ENCODE measurements around the gene NPPC.

NPPC gene

GRCh38 chr2:231934441-231935206 is 8.4 kb upstream of the NPPC start:
- TF ChIP-seq CTCF (IDR thresholded peaks at IDR 0.05; ENCODE audit: low read depth, low read length, missing control alignments), result no peak
- H3K36me3 ChIP-seq (replicated peaks), result no peaks in the 10 kb centered on the region
- H3K27me3 ChIP-seq (replicated peaks), result peaks cover 18% of the 10 kb centered on the region
- no peak for DNase-seq
- no peak overlapping the region for H3K27ac ChIP-seq
- in situ Hi-C loops (cut with HindIII; ENCODE audit: low pct_ligation_motif_present, low sequenced_read_pairs), result no loop called here
- H3K4me3 ChIP-seq (ENCODE audit: low read depth, low read length), result no peak overlapping the region

GRCh38 chr2:231933916-231934401 is 7.8 kb upstream of the NPPC start:
- in situ Hi-C loops (cut with HindIII; ENCODE audit: low pct_ligation_motif_present, low sequenced_read_pairs), result no loop called here
- H3K27me3 ChIP-seq (replicated peaks), result peaks cover 20% of the 10 kb centered on the region
- DNase-seq, result no peak
- H3K4me3 ChIP-seq (ENCODE audit: low read depth, low read length), result no peak overlapping the region
- TF ChIP-seq CTCF (IDR thresholded peaks at IDR 0.05; ENCODE audit: low read depth, low read length, missing control alignments), result no peak
- H3K27ac ChIP-seq, result no peak overlapping the region
- no peaks in the 10 kb centered on the region for H3K36me3 ChIP-seq (replicated peaks)

GRCh38 chr2:231932985-231933915 is 7.1 kb upstream of the NPPC start:
- in situ Hi-C loops (cut with HindIII; ENCODE audit: low pct_ligation_motif_present, low sequenced_read_pairs), result no loop called here

GRCh38 chr2:231932711-231932970 is 6.4 kb upstream of the NPPC start:
- Histone ChIP-seq H3K4me3 (ENCODE audit: low read depth, low read length) (no peak overlapping the region), H3K27ac (no peak overlapping the region), H3K36me3 (replicated peaks) (no peaks in the 10 kb centered on the region), H3K27me3 (replicated peaks) (peaks cover 30% of the 10 kb centered on the region)
- in situ Hi-C loops (cut with HindIII; ENCODE audit: low pct_ligation_motif_present, low sequenced_read_pairs), result no loop called here
- DNase-seq, result no peak
- no peak for TF ChIP-seq CTCF (IDR thresholded peaks at IDR 0.05; ENCODE audit: low read depth, low read length, missing control alignments)

More at GRCh38 chr2:231932985-231933915, 7.1 kb upstream of the NPPC start:
- Histone ChIP-seq H3K27me3 (replicated peaks) (peaks cover 24% of the 10 kb centered on the region), H3K4me3 (ENCODE audit: low read depth, low read length) (no peak overlapping the region), H3K27ac (no peak overlapping the region), H3K36me3 (replicated peaks) (no peaks in the 10 kb centered on the region)
- DNase-seq, result no peak
- TF ChIP-seq CTCF (IDR thresholded peaks at IDR 0.05; ENCODE audit: low read depth, low read length, missing control alignments), result peak; percentile 39

- H3K27me3 ChIP-seq (replicated peaks), result peaks cover 42% of the 10 kb centered on the region
- no peak for TF ChIP-seq CTCF (IDR thresholded peaks at IDR 0.05; ENCODE audit: low read depth, low read length, missing control alignments)
Measured at GRCh38 chr2:231931481-231931915, 5.3 kb upstream of the NPPC start.

More at GRCh38 chr2:231931481-231931915, 5.3 kb upstream of the NPPC start:
- Histone ChIP-seq H3K4me3 (ENCODE audit: low read depth, low read length) (no peak overlapping the region), H3K27ac (no peak overlapping the region), H3K36me3 (replicated peaks) (no peaks in the 10 kb centered on the region)
- no peak for DNase-seq
- in situ Hi-C loops (cut with HindIII; ENCODE audit: low pct_ligation_motif_present, low sequenced_read_pairs), result no loop called here
